ENCODE data around the gene RGS7. TPM values are rescaled to one million over a fixed set of nuclear protein-coding genes. Genes with fewer than 3 reads are reported as not detected.

RGS7 gene
- total and polyA plus RNA-seq, 2 of the 8 experiments (the other 6 are each of a cell fraction or from before 2014, with no cell fraction given): 1.6 to 3.0 TPM

- no peaks in the 10 kb centered on the region for H3K4me1 ChIP-seq (replicated peaks in 1 of 4; ENCODE audit: control insufficient read depth in 3 of 4, insufficient read depth in 4 of 4, low read length in 3 of 4)
- H3K23ac ChIP-seq (ENCODE audit: insufficient read length): no peak overlapping the region
- H2BK120ac ChIP-seq (replicated peaks; ENCODE audit: low read depth, low read length): no peak overlapping the region
- no peak overlapping the region for H2BK15ac ChIP-seq (ENCODE audit: low read length)
- H3K14ac ChIP-seq (ENCODE audit: insufficient read length): no peak overlapping the region
- H4K20me1 ChIP-seq (replicated peaks in 1 of 2; ENCODE audit: control insufficient read depth in 1 of 2, insufficient read depth in 2 of 2, low read length in 2 of 2): no peaks in the 10 kb centered on the region
- no peaks in the 10 kb centered on the region for H3K79me2 ChIP-seq (ENCODE audit: control insufficient read depth in 1 of 2, insufficient read depth in 2 of 2, low read length in 2 of 2)
- no peak overlapping the region for H4K8ac ChIP-seq (ENCODE audit: extremely low read depth, insufficient read depth, low read length)
- no peak for FAIRE-seq
- no peak overlapping the region for H4K5ac ChIP-seq (ENCODE audit: insufficient read length, low read depth, low read length)
- no peak overlapping the region for H3K9ac ChIP-seq (replicated peaks in 1 of 4; ENCODE audit: extremely low read depth in 1 of 4, low read depth in 3 of 4, low read length in 3 of 4)
- WGBS, 2 experiments (ENCODE audit: extremely low coverage in 1 of 2, insufficient coverage in 1 of 2, insufficient read length in 1 of 2, insufficient replicate concordance in 2 of 2, low coverage in 1 of 2, low lambda C conversion rate in 2 of 2, missing lambda C conversion rate in 1 of 2): 59% methylated on average over 3 of the region's 3 CpGs; no CpG with 5 or more reads in 1 of the 2 experiments
- H2BK20ac ChIP-seq (ENCODE audit: low read length): no peak overlapping the region
- H3K18ac ChIP-seq (ENCODE audit: extremely low read depth, low read length): no peak overlapping the region
- H2BK12ac ChIP-seq (ENCODE audit: low read depth, low read length): no peak overlapping the region
- ChIA-PET CTCF (ENCODE audit: partially characterized antibody) (interaction anchor here (1.2 kb wide), 1 partner anchor 12 kb away, joined by 3 read pairs; no protein-coding TSS in a partner anchor), POLR2A (ENCODE audit: partially characterized antibody) (no interaction called here)
- no peak overlapping the region for H3K56ac ChIP-seq (replicated peaks; ENCODE audit: insufficient read length, low read depth, low read length)
- H3K4ac ChIP-seq (replicated peaks; ENCODE audit: insufficient read length, low read depth, low read length): no peak overlapping the region
- no peak overlapping the region for H2AFZ ChIP-seq (ENCODE audit: low read length)
- no peaks in the 10 kb centered on the region for H3K36me3 ChIP-seq (ENCODE audit: control insufficient read depth in 2 of 4, insufficient read depth in 4 of 4, low read length in 3 of 4)
- H4K91ac ChIP-seq (replicated peaks; ENCODE audit: insufficient read length, low read length): no peak overlapping the region
- H3K4me3 ChIP-seq (ENCODE audit: extremely low read depth in 1 of 4, insufficient read depth in 2 of 4, low read depth in 3 of 4, low read length in 4 of 4): no peak overlapping the region
- H3K23me2 ChIP-seq (ENCODE audit: low read depth, low read length): no peaks in the 10 kb centered on the region
- no peaks in the 10 kb centered on the region for H3K79me1 ChIP-seq (ENCODE audit: low read depth, low read length)
- no peak overlapping the region for H3K4me2 ChIP-seq (ENCODE audit: insufficient read depth in 1 of 2, low read depth in 2 of 2, low read length in 2 of 2)
- H3K27ac ChIP-seq (ENCODE audit: low read depth, low read length): no peak overlapping the region
- H3K27me3 ChIP-seq (replicated peaks in 1 of 4; ENCODE audit: control insufficient read depth in 3 of 4, extremely low read depth in 1 of 4, insufficient read depth in 3 of 4, low read length in 3 of 4): no peaks in the 10 kb centered on the region
- H2AK5ac ChIP-seq (ENCODE audit: low read depth, low read length): no peak overlapping the region
- H3K9me3 ChIP-seq (ENCODE audit: insufficient read depth in 2 of 2, low read depth in 1 of 2, low read length in 1 of 2): no peaks in the 10 kb centered on the region
- no peak for DNase-seq (ENCODE audit: low read depth in 1 of 2, low spot score in 2 of 2)
- no peak overlapping the region for H2BK5ac ChIP-seq (ENCODE audit: low read depth, low read length)
- TF ChIP-seq SIN3A (conservative IDR thresholded peaks at IDR 0.05 in 1 of 2, IDR thresholded peaks at IDR 0.05 in 1 of 2; ENCODE audit: low read depth in 1 of 2, low read length in 2 of 2): no peak
- no peak for TF ChIP-seq SIRT6 (IDR thresholded peaks at IDR 0.05; ENCODE audit: low read length)
- TF ChIP-seq PHF8 (conservative IDR thresholded peaks at IDR 0.05; ENCODE audit: low read depth, low read length): no peak
- no peak for TF ChIP-seq SIX5 (IDR thresholded peaks at IDR 0.05; ENCODE audit: low read depth, low read length)
- no peak for TF ChIP-seq RXRA (IDR thresholded peaks at IDR 0.05; ENCODE audit: insufficient read depth, low read depth, low read length)
- no peak for TF ChIP-seq TBP (IDR thresholded peaks at IDR 0.05; ENCODE audit: low read depth, low read length)
- TF ChIP-seq BACH1 (IDR thresholded peaks at IDR 0.05; ENCODE audit: low read length): no peak
- TF ChIP-seq YY1 (IDR thresholded peaks at IDR 0.05; ENCODE audit: low read depth, low read length): no peak
- TF ChIP-seq ATF3 (IDR thresholded peaks at IDR 0.05; ENCODE audit: insufficient read depth, low read depth, low read length): no peak
- no peak for TF ChIP-seq SAP30 (IDR thresholded peaks at IDR 0.05; ENCODE audit: insufficient read depth, insufficient replicate concordance, low read length)
- TF ChIP-seq RAD21 (IDR thresholded peaks at IDR 0.05 in 1 of 2, conservative IDR thresholded peaks at IDR 0.05 in 1 of 2; ENCODE audit: low read depth in 2 of 2, low read length in 2 of 2): no peak
- no peak for TF ChIP-seq MAX (IDR thresholded peaks at IDR 0.05)
- no peak for TF ChIP-seq POLR2AphosphoS5 (IDR thresholded peaks at IDR 0.05; ENCODE audit: low read depth, low read length)
- TF ChIP-seq JUN (IDR thresholded peaks at IDR 0.05; ENCODE audit: low read depth, low read length): no peak
Measured at GRCh38 chr1:240843798-240844197, 513.2 kb downstream of the RGS7 start.
